CD4-positive, CD25-positive, alpha-beta regulatory T cell (primary cell): ENCODE measurements around the gene SIX1. TPM values are rescaled to one million over a fixed set of nuclear protein-coding genes. Genes with fewer than 3 reads are reported as not detected.
A peak's percentile ranks its signal among the peaks of the same experiment; 100 is the strongest.

Experiments used
- ATAC-seq, 2 donors: fragments of 150-1000 bp; cut with Tn5 transposase; one replicate each; pipeline ENCODE4 v1.10.0; 2021; ENCODE audit warnings: low read depth in 2 of 2, moderate number of reproducible peaks in 2 of 2, moderate library complexity in 1 of 2
- DNase-seq, 3 donors: peaks; one replicate each; pipeline versions ENCODE4 v3.0.0 to v3.0.0-alpha.2; 2012 to 2022; ENCODE audit warnings: mixed read lengths in 1 of 3
- H3K27ac ChIP-seq: one replicate; pipeline ENCODE4 v1.7.0; 2013; ENCODE audit warnings: mild to moderate bottlenecking, low read length; ENCODE audit not compliant: insufficient read depth, poor library complexity, severe bottlenecking
- H3K27me3 ChIP-seq: one replicate; pipeline ENCODE4 v1.7.0; 2013; ENCODE audit warnings: low read length; ENCODE audit not compliant: control insufficient read depth, insufficient read depth
- H3K36me3 ChIP-seq: one replicate; pipeline ENCODE4 v1.7.0; 2013; ENCODE audit warnings: mild to moderate bottlenecking, low read length, moderate library complexity; ENCODE audit not compliant: control insufficient read depth, insufficient read depth
- H3K4me1 ChIP-seq: 2 replicates; pipeline ENCODE4 v1.7.0; 2013; ENCODE audit warnings: mild to moderate bottlenecking, low read length; ENCODE audit not compliant: insufficient read depth, control insufficient read depth, poor library complexity, severe bottlenecking
- H3K4me3 ChIP-seq: one replicate; pipeline ENCODE4 v1.7.0; 2013; ENCODE audit warnings: low read depth, mild to moderate bottlenecking, low read length, moderate library complexity
- H3K9me3 ChIP-seq, 2 experiments: 1 replicate in 1 of 2; 2 replicates in 1 of 2; pipeline ENCODE4 v1.7.0; 2013; ENCODE audit warnings: low read length in 2 of 2, mild to moderate bottlenecking in 1 of 2, moderate library complexity in 1 of 2; ENCODE audit not compliant: control insufficient read depth in 2 of 2
- H3K27ac Mint-ChIP-seq, 3 donors: one replicate each; pipeline ENCODE4 v1.8.0; 2020 to 2022; ENCODE audit warnings: mild to moderate bottlenecking in 3 of 3, mixed read lengths in 3 of 3, moderate library complexity in 2 of 3
- H3K27me3 Mint-ChIP-seq: one replicate; pipeline ENCODE4 v1.8.0; 2022; ENCODE audit warnings: mild to moderate bottlenecking, mixed read lengths
- H3K36me3 Mint-ChIP-seq: one replicate; pipeline ENCODE4 v1.8.0; 2020; ENCODE audit warnings: mixed read lengths
- H3K4me1 Mint-ChIP-seq, 4 donors: one replicate each; pipeline ENCODE4 v1.8.0; 2020 to 2022; ENCODE audit warnings: mixed read lengths in 4 of 4, mild to moderate bottlenecking in 1 of 4
- H3K4me3 Mint-ChIP-seq, 4 donors: one replicate each; pipeline ENCODE4 v1.8.0; 2020 to 2022; ENCODE audit warnings: mild to moderate bottlenecking in 4 of 4, mixed read lengths in 4 of 4, moderate library complexity in 3 of 4
- H3K9me3 Mint-ChIP-seq, 7 donors: one replicate each; pipeline ENCODE4 v1.8.0; 2020 to 2022; ENCODE audit warnings: mixed read lengths in 7 of 7, mild to moderate bottlenecking in 3 of 7, moderate library complexity in 2 of 7
- polyA plus RNA-seq, 4 donors: library from polyadenylated mRNA; unstranded; fragments of 300-500 nt; fragmentation: Illumina TruSeq; gene quantifications; one replicate each; pipeline ENCODE4 v1.2.3, GENCODE V29; 2021
- total RNA-seq: library from RNA; stranded (reverse); gene quantifications from one replicate; pipeline ENCODE4 v1.2.3, GENCODE V29; 2022

Gene SIX1
- total RNA-seq (not detected), polyA plus RNA-seq (not detected)

- no peak within 1 kb of the TSS for H3K4me3 ChIP-seq
- H3K27me3 ChIP-seq, result peaks cover 51% of the 10 kb centered on the region
- Mint-ChIP-seq H3K36me3 (no peaks in the 10 kb centered on the region), H3K4me1 (peaks cover 0 to 52% (median 14%) of the 10 kb centered on the region in 4 donors), H3K27me3 (peaks cover 93% of the 10 kb centered on the region), H3K4me3 (peak within 1 kb of the TSS in 3 of 4 donors; percentile 39 to 87 (median 54)), H3K27ac (no peak within 1 kb of the TSS), H3K9me3 (peaks cover 0 to 4% (median 0%) of the 10 kb centered on the region in 7 donors)
- no peak within 1 kb of the TSS for H3K27ac ChIP-seq
- no peak for ATAC-seq
- peaks cover 32% of the 10 kb centered on the region for H3K4me1 ChIP-seq
- DNase-seq, result peak in 1 of 3 donors; percentile 61
- H3K9me3 ChIP-seq, result no peaks in the 10 kb centered on the region
- H3K36me3 ChIP-seq, result no peaks in the 10 kb centered on the region
These were observed at the start of gene SIX1 for GRCh38 chr14:60648934-60649874. TSS of gene SIX1 (minus strand) at chr14:60649477. CDS start at chr14:60649189, 288 bp downstream.

GRCh38 chr14:60695327-60695726 is 46.0 kb upstream of the SIX1 start:
- Mint-ChIP-seq H3K4me3 (no peak overlapping the region), H3K36me3 (no peaks in the 10 kb centered on the region), H3K9me3 (peaks cover 0 to 13% (median 2%) of the 10 kb centered on the region in 7 donors), H3K4me1 (peaks cover 0 to 5% (median 0%) of the 10 kb centered on the region in 4 donors), H3K27ac (no peak overlapping the region), H3K27me3 (peaks cover 23% of the 10 kb centered on the region)
- H3K27ac ChIP-seq, result no peak overlapping the region
- no peak for DNase-seq
- no peaks in the 10 kb centered on the region for H3K27me3 ChIP-seq
- H3K4me1 ChIP-seq, result no peaks in the 10 kb centered on the region
- ATAC-seq, result no peak
- peaks cover 2% of the 10 kb centered on the region in 2 experiments for H3K9me3 ChIP-seq
- H3K36me3 ChIP-seq, result no peaks in the 10 kb centered on the region
- no peak overlapping the region for H3K4me3 ChIP-seq

GRCh38 chr14:60691383-60692113 is 42.3 kb upstream of the SIX1 start:
- no peak for DNase-seq
- H3K4me1 ChIP-seq, result no peaks in the 10 kb centered on the region
- Mint-ChIP-seq H3K9me3 (peaks cover 0 to 2% (median 0%) of the 10 kb centered on the region in 7 donors), H3K4me1 (peaks cover 0 to 5% (median 0%) of the 10 kb centered on the region in 4 donors), H3K36me3 (no peaks in the 10 kb centered on the region), H3K27ac (no peak overlapping the region), H3K4me3 (no peak overlapping the region), H3K27me3 (peaks cover 5% of the 10 kb centered on the region)
- H3K36me3 ChIP-seq, result no peaks in the 10 kb centered on the region
- no peak for ATAC-seq
- no peaks in the 10 kb centered on the region for H3K9me3 ChIP-seq
- H3K27ac ChIP-seq, result no peak overlapping the region
- H3K4me3 ChIP-seq, result no peak overlapping the region
- H3K27me3 ChIP-seq, result no peaks in the 10 kb centered on the region

- Histone ChIP-seq H3K27ac (no peak overlapping the region), H3K4me3 (no peak overlapping the region), H3K4me1 (no peaks in the 10 kb centered on the region), H3K9me3 (no peaks in the 10 kb centered on the region), H3K36me3 (no peaks in the 10 kb centered on the region), H3K27me3 (no peaks in the 10 kb centered on the region)
- Mint-ChIP-seq H3K9me3 (peaks cover 0 to 2% (median 0%) of the 10 kb centered on the region in 7 donors), H3K27me3 (peaks cover 10% of the 10 kb centered on the region), H3K4me1 (no peaks in the 10 kb centered on the region), H3K27ac (no peak overlapping the region), H3K4me3 (no peak overlapping the region), H3K36me3 (no peaks in the 10 kb centered on the region)
- ATAC-seq (no peak), DNase-seq (no peak)
These were observed 37.6 kb upstream of the SIX1 start for GRCh38 chr14:60686865-60687264.

GRCh38 chr14:60684203-60684602 is 34.9 kb upstream of the SIX1 start:
- Histone ChIP-seq H3K27ac (no peak overlapping the region), H3K4me1 (no peaks in the 10 kb centered on the region), H3K9me3 (no peaks in the 10 kb centered on the region), H3K4me3 (no peak overlapping the region), H3K36me3 (no peaks in the 10 kb centered on the region), H3K27me3 (no peaks in the 10 kb centered on the region)
- Mint-ChIP-seq H3K9me3 (peaks cover 0 to 2% (median 0%) of the 10 kb centered on the region in 7 donors), H3K4me1 (no peaks in the 10 kb centered on the region), H3K27me3 (peaks cover 13% of the 10 kb centered on the region), H3K4me3 (no peak overlapping the region), H3K27ac (no peak overlapping the region), H3K36me3 (no peaks in the 10 kb centered on the region)
- no peak for ATAC-seq
- no peak for DNase-seq

GRCh38 chr14:60681271-60681670 is 32.0 kb upstream of the SIX1 start:
- DNase-seq, result no peak
- peaks cover 0 to 2% (median 0%) of the 10 kb centered on the region in 7 donors for H3K9me3 Mint-ChIP-seq
- ATAC-seq, result no peak
- Histone ChIP-seq H3K9me3 (no peaks in the 10 kb centered on the region), H3K36me3 (no peaks in the 10 kb centered on the region), H3K4me3 (no peak overlapping the region), H3K27ac (no peak overlapping the region), H3K27me3 (no peaks in the 10 kb centered on the region), H3K4me1 (no peaks in the 10 kb centered on the region)
- H3K27ac Mint-ChIP-seq, result no peak overlapping the region
- no peak overlapping the region for H3K4me3 Mint-ChIP-seq
- no peaks in the 10 kb centered on the region for H3K4me1 Mint-ChIP-seq
- no peaks in the 10 kb centered on the region for H3K36me3 Mint-ChIP-seq
- peaks cover 13% of the 10 kb centered on the region for H3K27me3 Mint-ChIP-seq

- no peak for DNase-seq
- H3K27me3 ChIP-seq, result no peaks in the 10 kb centered on the region
- H3K27ac Mint-ChIP-seq, result no peak overlapping the region
- peaks cover 13% of the 10 kb centered on the region for H3K27me3 Mint-ChIP-seq
- H3K36me3 ChIP-seq, result no peaks in the 10 kb centered on the region
- no peak overlapping the region for H3K4me3 Mint-ChIP-seq
- no peaks in the 10 kb centered on the region for H3K9me3 ChIP-seq
- H3K27ac ChIP-seq, result no peak overlapping the region
- H3K36me3 Mint-ChIP-seq, result no peaks in the 10 kb centered on the region
- ATAC-seq, result no peak
- no peak overlapping the region for H3K4me3 ChIP-seq
- no peaks in the 10 kb centered on the region for H3K9me3 Mint-ChIP-seq
- no peaks in the 10 kb centered on the region for H3K4me1 Mint-ChIP-seq
- no peaks in the 10 kb centered on the region for H3K4me1 ChIP-seq
These were observed 31.2 kb upstream of the SIX1 start for GRCh38 chr14:60680511-60680910.
